ENCODE results near the gene ZNF528.
A peak's percentile ranks its signal among the peaks of the same experiment; 100 is the strongest.

DNA sequence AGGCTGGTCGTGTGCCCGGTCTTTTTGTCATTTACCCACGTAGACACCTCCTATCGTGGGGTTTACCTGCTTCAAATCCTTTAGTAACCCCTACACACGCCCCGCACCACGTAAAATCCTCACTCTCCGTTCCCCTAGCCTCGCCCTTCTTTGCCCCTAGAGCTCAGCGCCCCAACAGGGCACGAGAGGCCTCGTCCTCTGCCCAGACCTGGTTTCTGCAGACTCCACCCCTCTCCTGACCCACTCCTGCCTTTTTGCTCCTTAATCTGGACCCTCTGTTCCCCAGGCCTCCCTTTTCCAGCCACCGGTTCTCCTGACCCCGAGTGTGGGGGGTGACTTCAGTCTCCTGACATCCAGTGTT, 412 bp downstream of the ZNF528 start:
- TF ChIP-seq, protein P1, sequence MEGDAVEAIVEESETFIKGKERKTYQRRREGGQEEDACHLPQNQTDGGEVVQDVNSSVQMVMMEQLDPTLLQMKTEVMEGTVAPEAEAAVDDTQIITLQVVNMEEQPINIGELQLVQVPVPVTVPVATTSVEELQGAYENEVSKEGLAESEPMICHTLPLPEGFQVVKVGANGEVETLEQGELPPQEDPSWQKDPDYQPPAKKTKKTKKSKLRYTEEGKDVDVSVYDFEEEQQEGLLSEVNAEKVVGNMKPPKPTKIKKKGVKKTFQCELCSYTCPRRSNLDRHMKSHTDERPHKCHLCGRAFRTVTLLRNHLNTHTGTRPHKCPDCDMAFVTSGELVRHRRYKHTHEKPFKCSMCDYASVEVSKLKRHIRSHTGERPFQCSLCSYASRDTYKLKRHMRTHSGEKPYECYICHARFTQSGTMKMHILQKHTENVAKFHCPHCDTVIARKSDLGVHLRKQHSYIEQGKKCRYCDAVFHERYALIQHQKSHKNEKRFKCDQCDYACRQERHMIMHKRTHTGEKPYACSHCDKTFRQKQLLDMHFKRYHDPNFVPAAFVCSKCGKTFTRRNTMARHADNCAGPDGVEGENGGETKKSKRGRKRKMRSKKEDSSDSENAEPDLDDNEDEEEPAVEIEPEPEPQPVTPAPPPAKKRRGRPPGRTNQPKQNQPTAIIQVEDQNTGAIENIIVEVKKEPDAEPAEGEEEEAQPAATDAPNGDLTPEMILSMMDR (optimal IDR thresholded peaks at IDR 0.05 in 1 of 3, IDR thresholded peaks at IDR 0.05 in 1 of 3, conservative IDR thresholded peaks at IDR 0.05 in 1 of 3; ENCODE audit: extremely low read depth in 1 of 3, insufficient read depth in 2 of 3, low read length in 3 of 3), result peak in 1 of 3 experiments; percentile 39
- no peak for TF ChIP-seq EZH2 (IDR thresholded peaks at IDR 0.05; ENCODE audit: low read length)

All from keratinocyte (primary cell).